ENCODE measurements around the gene TNFSF8. TPM values are rescaled to one million over a fixed set of nuclear protein-coding genes. Genes with fewer than 3 reads are reported as not detected.
A peak's percentile ranks its signal among the peaks of the same experiment; 100 is the strongest.

TNFSF8 gene
- total RNA-seq, 1 donor = not detected

- no peak for DNase-seq (ENCODE audit: low read depth)
- no peak overlapping the region for H3K4me3 ChIP-seq (ENCODE audit: low read depth, low read length)
- TF ChIP-seq CTCF (IDR thresholded peaks at IDR 0.05; ENCODE audit: insufficient read depth, low read depth, low read length) = no peak
Measured at GRCh38 chr9:114888607-114889006, 41.8 kb downstream of the TNFSF8 start.

GRCh38 chr9:114887963-114888362 lies 42.4 kb downstream of the TNFSF8 start:
- H3K4me3 ChIP-seq (ENCODE audit: low read depth, low read length) = no peak overlapping the region
- no peak for TF ChIP-seq CTCF (IDR thresholded peaks at IDR 0.05; ENCODE audit: insufficient read depth, low read depth, low read length)
- DNase-seq (ENCODE audit: low read depth) = no peak

- no peak overlapping the region for H3K4me3 ChIP-seq (ENCODE audit: low read depth, low read length)
- peak; percentile 80 for DNase-seq (ENCODE audit: low read depth)
- TF ChIP-seq CTCF (IDR thresholded peaks at IDR 0.05; ENCODE audit: insufficient read depth, low read depth, low read length) = no peak
Measured at GRCh38 chr9:114884787-114885452, 45.5 kb downstream of the TNFSF8 start.

- TF ChIP-seq CTCF (IDR thresholded peaks at IDR 0.05; ENCODE audit: insufficient read depth, low read depth, low read length) = no peak
- H3K4me3 ChIP-seq (ENCODE audit: low read depth, low read length) = no peak overlapping the region
- DNase-seq (ENCODE audit: low read depth) = no peak
Measured at GRCh38 chr9:114883709-114884108, 46.7 kb downstream of the TNFSF8 start.

GRCh38 chr9:114880291-114880745 lies 50.1 kb downstream of the TNFSF8 start:
- DNase-seq (ENCODE audit: low read depth) = peak; percentile 63
- TF ChIP-seq CTCF (IDR thresholded peaks at IDR 0.05; ENCODE audit: insufficient read depth, low read depth, low read length) = no peak
- no peak overlapping the region for H3K4me3 ChIP-seq (ENCODE audit: low read depth, low read length)

GRCh38 chr9:114878879-114879564 lies 51.4 kb downstream of the TNFSF8 start:
- H3K4me3 ChIP-seq (ENCODE audit: low read depth, low read length) = no peak overlapping the region
- no peak for TF ChIP-seq CTCF (IDR thresholded peaks at IDR 0.05; ENCODE audit: insufficient read depth, low read depth, low read length)
- DNase-seq (ENCODE audit: low read depth) = no peak
